Right atrium auricular region (tissue), 2 donors: ENCODE measurements around the gene VSIG10L. TPM values are rescaled to one million over a fixed set of nuclear protein-coding genes. Genes with fewer than 3 reads are reported as not detected.

Source experiments
- DNase-seq: peaks from one replicate; pipeline ENCODE4 v3.0.0-alpha.2; 2019; ENCODE audit warnings: low spot score
- H3K27ac ChIP-seq, 2 donors: fragments of 200-600 bp; sonication (generic); 1 replicate in 1 of 2; 2 replicates in 1 of 2; pipeline ENCODE4 v1.5.1; 2016 to 2019
- H3K27me3 ChIP-seq, 2 donors: fragments of 200-600 bp; sonication (generic); one replicate each; pipeline versions ENCODE4 v1.5.1 to v1.6.0; 2017 to 2019
- H3K36me3 ChIP-seq: fragments of 200-600 bp; sonication (generic); one replicate; pipeline ENCODE4 v1.5.1; 2016
- H3K4me1 ChIP-seq, 2 donors: fragments of 200-600 bp; sonication (generic); one replicate each; pipeline versions ENCODE4 v1.5.1 to v1.6.0; 2017 to 2019
- H3K4me3 ChIP-seq, 2 donors: fragments of 200-600 bp; sonication (generic); 1 replicate in 1 of 2; 2 replicates in 1 of 2; pipeline ENCODE4 v1.5.1; 2017 to 2019; ENCODE audit warnings: mild to moderate bottlenecking in 1 of 2, moderate library complexity in 1 of 2
- H3K9me3 ChIP-seq, 2 donors: fragments of 200-600 bp; sonication (generic); one replicate each; pipeline ENCODE4 v1.5.1; 2019
- total RNA-seq, 2 donors: library from RNA; depleted of rRNA; stranded (reverse); fragments of >200 nt; gene quantifications; one replicate each; pipeline ENCODE4 v1.1.0, GENCODE V29; 2016
- TF ChIP-seq, protein P1 (sequence below), 2 donors: fragments of 200-600 bp; sonication (generic); IDR thresholded peaks; one replicate each; pipeline ENCODE4 v1.5.1; 2019; ENCODE audit warnings: antibody characterized with exemption in 2 of 2

Gene VSIG10L
- total RNA-seq, 2 donors from 2014 or later, result 0.79 to 1.1 TPM

DNA sequence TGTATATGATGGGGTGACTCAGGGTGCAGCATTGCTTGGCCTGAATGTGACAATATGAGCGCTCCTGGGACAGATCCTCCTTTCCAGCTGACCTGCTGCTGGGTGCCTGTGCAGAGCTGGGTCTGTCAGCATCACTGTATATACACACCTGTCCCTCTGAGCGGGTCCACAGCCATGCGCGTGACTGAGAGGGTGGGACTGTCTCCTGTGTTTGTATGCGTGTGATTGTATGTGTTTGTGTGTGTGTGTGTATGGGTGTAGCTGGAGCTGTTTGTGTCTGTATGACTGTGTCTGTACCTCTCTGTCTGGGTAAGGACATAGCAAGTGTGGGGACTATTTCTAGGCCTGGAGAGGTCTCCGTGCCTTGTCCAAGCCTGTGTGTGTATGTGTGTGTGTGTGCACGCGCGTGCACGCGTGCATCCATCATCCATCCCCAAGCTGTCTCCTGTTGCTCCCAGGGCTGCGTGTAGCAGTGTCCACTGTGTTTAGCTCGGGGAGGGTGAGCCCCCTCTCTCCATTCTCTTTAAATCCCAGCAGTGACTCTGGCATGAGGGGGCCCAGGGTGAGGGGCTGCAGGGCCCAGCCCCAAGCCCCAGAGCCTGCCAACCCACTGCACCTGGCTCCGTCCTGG, 22.2 kb downstream of the VSIG10L start:
- no peak for DNase-seq
- H3K4me3 ChIP-seq, result no peak overlapping the region
- peaks cover 0 to 4% of the 10 kb centered on the region in 2 donors for H3K9me3 ChIP-seq
- no peaks in the 10 kb centered on the region for H3K36me3 ChIP-seq
- no peaks in the 10 kb centered on the region for H3K27me3 ChIP-seq
- no peak overlapping the region for H3K27ac ChIP-seq
- TF ChIP-seq, protein P1, sequence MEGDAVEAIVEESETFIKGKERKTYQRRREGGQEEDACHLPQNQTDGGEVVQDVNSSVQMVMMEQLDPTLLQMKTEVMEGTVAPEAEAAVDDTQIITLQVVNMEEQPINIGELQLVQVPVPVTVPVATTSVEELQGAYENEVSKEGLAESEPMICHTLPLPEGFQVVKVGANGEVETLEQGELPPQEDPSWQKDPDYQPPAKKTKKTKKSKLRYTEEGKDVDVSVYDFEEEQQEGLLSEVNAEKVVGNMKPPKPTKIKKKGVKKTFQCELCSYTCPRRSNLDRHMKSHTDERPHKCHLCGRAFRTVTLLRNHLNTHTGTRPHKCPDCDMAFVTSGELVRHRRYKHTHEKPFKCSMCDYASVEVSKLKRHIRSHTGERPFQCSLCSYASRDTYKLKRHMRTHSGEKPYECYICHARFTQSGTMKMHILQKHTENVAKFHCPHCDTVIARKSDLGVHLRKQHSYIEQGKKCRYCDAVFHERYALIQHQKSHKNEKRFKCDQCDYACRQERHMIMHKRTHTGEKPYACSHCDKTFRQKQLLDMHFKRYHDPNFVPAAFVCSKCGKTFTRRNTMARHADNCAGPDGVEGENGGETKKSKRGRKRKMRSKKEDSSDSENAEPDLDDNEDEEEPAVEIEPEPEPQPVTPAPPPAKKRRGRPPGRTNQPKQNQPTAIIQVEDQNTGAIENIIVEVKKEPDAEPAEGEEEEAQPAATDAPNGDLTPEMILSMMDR (IDR thresholded peaks at IDR 0.05), result no peak
- H3K4me1 ChIP-seq, result no peaks in the 10 kb centered on the region

DNA sequence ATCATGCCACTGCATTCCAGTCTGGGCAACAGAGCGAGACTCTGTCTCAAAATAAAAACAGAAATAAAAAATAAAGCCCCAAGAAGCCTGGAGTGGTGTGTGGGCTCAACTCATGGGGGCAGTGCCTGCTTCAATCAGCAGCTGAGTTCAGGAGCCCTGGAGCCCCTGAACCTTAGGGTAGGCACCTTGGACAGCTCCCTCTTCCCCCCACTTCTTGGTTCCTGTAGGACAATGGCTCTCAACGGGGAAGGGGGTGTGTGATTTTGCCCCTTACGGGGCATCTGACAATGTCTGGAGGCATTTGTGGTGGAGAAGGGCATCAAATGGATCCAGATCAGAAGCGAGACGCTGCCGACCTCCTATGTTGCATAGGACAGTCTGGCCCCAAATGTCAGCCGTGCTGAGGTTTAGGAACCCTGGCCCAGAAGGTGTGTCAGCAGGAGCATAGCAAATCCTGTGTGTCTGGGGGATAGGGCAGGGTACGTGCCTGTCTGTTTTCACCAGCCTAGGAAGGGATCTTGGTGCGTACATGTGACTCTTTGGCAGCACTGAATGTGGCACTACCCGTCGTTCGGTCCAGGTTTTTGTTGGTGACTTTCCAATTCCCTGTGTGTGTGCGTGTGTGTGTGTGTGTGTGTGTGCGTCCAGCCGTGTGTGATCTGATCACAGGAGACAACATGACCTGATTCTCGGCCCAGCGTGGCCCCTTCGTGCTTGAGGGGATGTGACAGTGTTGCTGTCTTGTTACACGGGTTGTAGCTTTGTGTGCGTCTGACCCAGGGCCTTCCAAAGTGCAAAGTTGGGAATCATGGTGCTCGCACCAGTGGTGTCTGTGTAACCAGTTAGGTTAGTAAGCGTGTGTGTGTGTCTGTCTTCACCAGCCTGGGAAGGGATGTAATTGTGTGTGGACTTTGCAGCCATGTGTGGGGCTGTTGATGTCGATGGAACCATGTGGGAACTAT, 23.0 kb downstream of the VSIG10L start:
- TF ChIP-seq, protein P1 (IDR thresholded peaks at IDR 0.05), result no peak
- H3K27me3 ChIP-seq, result no peaks in the 10 kb centered on the region

GRCh38 chr19:51317968-51318367, 24.0 kb downstream of the VSIG10L start:
- Histone ChIP-seq H3K4me3 (no peak overlapping the region), H3K27me3 (no peaks in the 10 kb centered on the region), H3K4me1 (no peaks in the 10 kb centered on the region), H3K27ac (no peak overlapping the region), H3K36me3 (no peaks in the 10 kb centered on the region), H3K9me3 (peaks cover 0 to 8% of the 10 kb centered on the region in 2 donors)
- DNase-seq, result no peak
- TF ChIP-seq, protein P1 (IDR thresholded peaks at IDR 0.05), result no peak

More for the DNA sequence above, 23.0 kb downstream of the VSIG10L start:
- Histone ChIP-seq H3K4me1 (no peaks in the 10 kb centered on the region), H3K9me3 (peaks cover 0 to 8% of the 10 kb centered on the region in 2 donors), H3K36me3 (no peaks in the 10 kb centered on the region), H3K27ac (no peak overlapping the region), H3K4me3 (no peak overlapping the region)
- no peak for DNase-seq

DNA sequence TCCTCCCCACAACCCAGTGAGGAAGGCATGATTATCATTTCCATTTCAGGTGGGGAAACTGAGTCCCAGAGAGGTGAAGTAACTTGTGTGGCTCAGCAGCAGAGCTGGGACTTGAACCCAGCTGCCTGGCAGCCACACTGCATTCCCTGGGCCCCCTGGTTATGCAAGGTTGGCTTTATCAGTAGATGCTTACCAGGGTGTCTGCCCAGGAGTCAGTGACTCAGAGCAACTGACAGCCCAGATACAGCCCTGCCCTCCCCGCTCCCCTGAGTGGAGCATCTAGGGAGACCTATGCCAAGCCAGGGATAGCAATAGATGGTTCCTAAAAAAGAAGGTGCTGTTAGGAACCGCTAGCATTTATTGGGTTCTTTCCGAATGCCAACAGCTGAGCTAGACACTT, 24.6 kb downstream of the VSIG10L start:
- DNase-seq, result no peak
- Histone ChIP-seq H3K27ac (no peak overlapping the region), H3K36me3 (no peaks in the 10 kb centered on the region), H3K4me3 (no peak overlapping the region), H3K9me3 (peaks cover 0 to 8% of the 10 kb centered on the region in 2 donors), H3K4me1 (no peaks in the 10 kb centered on the region), H3K27me3 (no peaks in the 10 kb centered on the region)
- TF ChIP-seq, protein P1 (IDR thresholded peaks at IDR 0.05), result no peak

GRCh38 chr19:51316688-51317087, 25.3 kb downstream of the VSIG10L start:
- TF ChIP-seq, protein P1 (IDR thresholded peaks at IDR 0.05), result no peak
- Histone ChIP-seq H3K4me1 (no peaks in the 10 kb centered on the region), H3K36me3 (no peaks in the 10 kb centered on the region), H3K4me3 (no peak overlapping the region), H3K27ac (no peak overlapping the region), H3K9me3 (peaks cover 0 to 8% of the 10 kb centered on the region in 2 donors), H3K27me3 (no peaks in the 10 kb centered on the region)
- no peak for DNase-seq
